Fibroblast of the aortic adventitia (primary cell): Measurements from ENCODE around the gene AHSG. TPM values are rescaled to one million over a fixed set of nuclear protein-coding genes. Genes with fewer than 3 reads are reported as not detected.
"Not testable (repeated sequence)": the region's sequence is repeated elsewhere in the genome, so short reads cannot be mapped to it uniquely, and the experiment has no call there.

Experiments
- DNase-seq: peaks from one replicate; pipeline ENCODE4 v3.0.0-alpha.2; 2010; ENCODE audit warnings: low read depth
- H3K4me3 ChIP-seq: 2 replicates; pipeline ENCODE4 v1.5.1; 2011; ENCODE audit warnings: low read depth, mild to moderate bottlenecking, control low read depth, low read length, moderate library complexity
- total RNA-seq: library from RNA; depleted of rRNA; stranded (reverse); fragments of >200 nt; gene quantifications from 2 replicates; pipeline ENCODE4 v1.2.3, GENCODE V29; 2012; ENCODE audit warnings: low replicate concordance
- TF ChIP-seq, protein P1 (sequence below): IDR thresholded peaks from 2 replicates; pipeline ENCODE4 v1.5.1; 2011; ENCODE audit warnings: mild to moderate bottlenecking, low read length, control low read depth, inconsistent platforms; ENCODE audit not compliant: insufficient read depth

The AHSG gene
- total RNA-seq, 1 donor: not detected

DNA sequence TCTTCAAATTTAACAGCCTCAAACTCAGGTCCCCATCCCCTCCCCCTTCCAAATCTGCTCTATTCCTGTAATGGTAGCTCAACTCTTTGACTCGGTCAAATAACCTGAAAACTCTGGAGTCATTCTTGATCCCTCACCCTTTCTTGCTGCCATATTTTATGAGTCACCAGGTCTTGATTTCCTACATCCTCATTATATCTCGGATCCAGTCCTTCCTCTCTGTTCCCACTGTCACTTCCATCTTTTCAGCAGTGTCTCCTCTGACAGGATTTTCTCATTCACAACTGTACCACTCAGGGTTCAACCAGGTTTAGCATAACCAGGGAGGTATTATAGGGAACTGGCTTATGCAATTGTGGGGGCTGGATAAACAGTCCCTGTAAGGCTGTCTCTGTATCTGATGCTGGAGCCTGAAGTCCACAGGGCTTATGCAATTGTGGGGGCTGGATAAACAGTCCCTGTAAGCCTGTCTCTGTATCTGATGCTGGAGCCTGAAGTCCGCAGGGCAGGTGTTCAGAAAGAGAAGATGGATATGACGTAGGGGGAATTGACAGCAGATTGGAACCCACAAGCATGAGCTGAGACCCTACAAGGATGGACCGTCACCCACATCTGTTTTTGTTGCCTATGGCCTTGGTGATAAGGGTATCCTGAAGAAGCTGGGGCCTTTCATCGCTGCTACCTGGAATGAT is 18.2 kb downstream of the AHSG start:
- TF ChIP-seq, protein P1, sequence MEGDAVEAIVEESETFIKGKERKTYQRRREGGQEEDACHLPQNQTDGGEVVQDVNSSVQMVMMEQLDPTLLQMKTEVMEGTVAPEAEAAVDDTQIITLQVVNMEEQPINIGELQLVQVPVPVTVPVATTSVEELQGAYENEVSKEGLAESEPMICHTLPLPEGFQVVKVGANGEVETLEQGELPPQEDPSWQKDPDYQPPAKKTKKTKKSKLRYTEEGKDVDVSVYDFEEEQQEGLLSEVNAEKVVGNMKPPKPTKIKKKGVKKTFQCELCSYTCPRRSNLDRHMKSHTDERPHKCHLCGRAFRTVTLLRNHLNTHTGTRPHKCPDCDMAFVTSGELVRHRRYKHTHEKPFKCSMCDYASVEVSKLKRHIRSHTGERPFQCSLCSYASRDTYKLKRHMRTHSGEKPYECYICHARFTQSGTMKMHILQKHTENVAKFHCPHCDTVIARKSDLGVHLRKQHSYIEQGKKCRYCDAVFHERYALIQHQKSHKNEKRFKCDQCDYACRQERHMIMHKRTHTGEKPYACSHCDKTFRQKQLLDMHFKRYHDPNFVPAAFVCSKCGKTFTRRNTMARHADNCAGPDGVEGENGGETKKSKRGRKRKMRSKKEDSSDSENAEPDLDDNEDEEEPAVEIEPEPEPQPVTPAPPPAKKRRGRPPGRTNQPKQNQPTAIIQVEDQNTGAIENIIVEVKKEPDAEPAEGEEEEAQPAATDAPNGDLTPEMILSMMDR: no peak
- DNase-seq: no peak
- no peak overlapping the region for H3K4me3 ChIP-seq

DNA sequence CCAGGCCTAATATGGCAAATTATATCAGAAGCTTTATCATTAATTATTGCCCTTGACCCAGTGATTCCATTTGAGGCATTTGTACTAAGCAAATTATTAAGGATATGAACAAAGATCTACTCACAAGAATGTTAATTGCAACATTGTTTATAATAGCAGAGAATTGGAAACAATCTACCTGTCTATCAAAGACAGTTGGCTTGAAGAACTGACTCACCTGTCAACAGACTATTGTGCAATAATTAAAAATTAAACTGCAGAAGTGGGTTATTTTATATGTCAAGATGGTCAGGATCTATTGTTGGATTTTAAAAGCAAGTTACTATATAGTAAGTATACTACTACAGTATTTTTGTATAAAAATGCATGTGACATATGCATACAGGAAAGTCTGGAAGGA is 20.6 kb downstream of the AHSG start:
- no peak for DNase-seq
- TF ChIP-seq, protein P1: no peak
- no peak overlapping the region for H3K4me3 ChIP-seq

DNA sequence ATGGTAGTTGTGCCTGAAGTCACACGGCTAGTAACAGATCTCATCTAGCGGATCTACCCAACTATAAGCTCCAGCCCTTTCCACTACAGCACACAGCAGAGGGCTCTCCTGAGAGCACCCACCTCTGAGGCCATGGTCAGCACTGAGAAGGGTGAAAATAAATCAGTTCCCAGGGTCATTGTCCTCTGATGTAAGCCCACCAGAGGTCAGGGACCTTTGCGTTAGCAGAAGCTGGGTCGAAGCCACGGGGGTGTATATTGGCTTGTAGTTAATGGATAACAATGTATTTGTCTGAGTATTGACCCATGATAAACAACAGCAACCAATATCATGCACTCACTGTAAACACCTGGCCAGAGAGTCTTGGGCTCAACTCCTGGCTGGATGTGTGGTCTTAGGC is 21.3 kb downstream of the AHSG start:
- DNase-seq: not testable (repeated sequence)

DNA sequence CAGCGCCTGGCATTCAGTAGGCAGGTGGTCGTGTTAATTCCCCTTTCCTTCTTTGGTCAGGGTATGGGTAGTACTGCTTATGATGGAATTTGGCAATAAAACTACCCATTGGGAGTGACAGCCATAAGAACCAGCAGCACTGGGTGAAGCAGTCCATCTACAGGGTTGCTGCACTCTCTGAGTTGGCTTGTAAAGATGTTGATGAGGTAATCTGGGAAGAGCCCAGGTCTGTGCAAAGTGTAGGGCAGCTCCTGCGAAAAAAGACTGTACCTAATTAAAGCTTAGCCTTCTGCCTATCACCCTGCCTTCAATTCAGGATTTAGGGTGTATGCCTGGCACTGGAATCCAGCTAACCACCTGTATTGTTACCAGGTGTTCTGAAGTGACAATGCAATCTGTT is 22.7 kb downstream of the AHSG start:
- DNase-seq: no peak
- no peak overlapping the region for H3K4me3 ChIP-seq
- TF ChIP-seq, protein P1: no peak

More for the DNA sequence above, 21.3 kb downstream of the AHSG start:
- H3K4me3 ChIP-seq: not testable (repeated sequence)

DNA sequence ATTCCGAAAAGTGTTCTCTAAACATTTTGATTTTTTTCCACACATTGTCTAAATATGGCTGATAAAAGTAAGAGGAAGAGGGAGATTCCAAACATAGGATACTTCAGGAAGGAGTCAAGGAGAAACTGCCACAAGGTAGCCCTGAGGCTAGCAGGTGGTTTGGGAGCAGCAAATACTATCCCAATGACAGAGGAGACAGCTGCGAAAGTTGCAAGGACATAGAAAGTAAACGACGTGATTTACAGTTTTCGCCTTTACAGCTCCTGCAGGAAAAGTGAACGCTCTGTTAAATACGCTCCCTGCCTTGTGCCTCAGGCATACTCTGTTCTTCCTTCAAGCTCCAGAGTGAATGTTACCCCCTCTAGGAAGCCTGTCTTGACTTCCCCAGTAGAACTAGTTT is 23.7 kb downstream of the AHSG start:
- TF ChIP-seq, protein P1: no peak
- DNase-seq: no peak
- no peak overlapping the region for H3K4me3 ChIP-seq

DNA sequence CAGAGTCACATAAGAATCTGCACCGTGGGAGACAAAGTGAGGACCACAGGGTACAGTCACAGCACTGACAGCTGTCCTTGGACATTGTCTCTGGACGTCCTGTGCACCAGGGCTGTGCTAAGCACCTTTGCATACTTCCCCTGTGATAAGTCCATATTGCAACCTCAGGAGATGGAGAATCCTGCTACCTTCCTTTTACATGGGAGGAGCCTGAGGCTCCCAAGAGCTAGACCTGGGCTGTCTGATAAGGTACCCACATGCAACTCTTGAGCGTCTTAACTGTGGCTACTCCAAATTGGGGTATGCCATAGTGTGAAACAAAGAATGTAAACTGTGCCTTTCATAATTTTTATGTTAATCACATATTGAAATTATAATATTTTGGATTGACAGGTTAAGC is 24.8 kb downstream of the AHSG start:
- TF ChIP-seq, protein P1: no peak
- no peak overlapping the region for H3K4me3 ChIP-seq
- no peak for DNase-seq

DNA sequence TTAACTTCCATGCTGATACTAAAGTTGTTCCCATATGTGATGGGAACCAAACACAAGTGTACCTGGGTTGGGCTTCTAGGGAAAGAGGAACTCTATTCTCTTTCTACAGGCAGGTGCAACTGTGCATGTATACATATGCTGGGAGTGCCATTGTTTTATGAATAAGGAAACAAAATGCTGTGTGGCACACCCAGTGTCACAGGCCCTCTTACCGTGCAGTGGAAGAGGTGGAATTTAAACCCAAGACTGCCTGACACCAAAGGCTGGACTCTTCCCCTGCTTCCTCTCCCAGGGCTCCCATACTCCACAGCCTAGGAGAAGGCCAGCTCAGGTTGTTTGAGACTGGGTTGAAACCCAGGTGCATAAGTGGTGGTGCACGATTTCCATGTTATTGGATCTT is 25.4 kb downstream of the AHSG start:
- TF ChIP-seq, protein P1: no peak
- DNase-seq: no peak
- no peak overlapping the region for H3K4me3 ChIP-seq
